Measurements from ENCODE around the gene KRT13. TPM values are rescaled to one million over a fixed set of nuclear protein-coding genes. Genes with fewer than 3 reads are reported as not detected.

KRT13 gene
- total RNA-seq, 2 experiments from 2014 or later, result not detected

- CTCF ChIA-PET, result no interaction called here
- Mint-ChIP-seq H3K27me3 (ENCODE audit: low read depth) (no peaks in the 10 kb centered on the region), H3K36me3 (ENCODE audit: low read depth) (no peaks in the 10 kb centered on the region), H3K27ac (no peak overlapping the region), H3K4me3 (no peak overlapping the region), H3K4me1 (ENCODE audit: low read depth) (no peaks in the 10 kb centered on the region), H3K9me3 (peaks cover 3% of the 10 kb centered on the region)
- no peak for DNase-seq
- intact Hi-C loops (cut with micrococcal nuclease), result no loop called here
Measured at GRCh38 chr17:41467561-41467960, 37.9 kb downstream of the KRT13 start.

- Mint-ChIP-seq H3K36me3 (ENCODE audit: low read depth) (no peaks in the 10 kb centered on the region), H3K27ac (no peak within 1 kb of the TSS), H3K4me3 (no peak within 1 kb of the TSS), H3K9me3 (peaks cover 3% of the 10 kb centered on the region), H3K4me1 (ENCODE audit: low read depth) (no peaks in the 10 kb centered on the region), H3K27me3 (ENCODE audit: low read depth) (no peaks in the 10 kb centered on the region)
- DNase-seq, result no peak
- CTCF ChIA-PET, result interaction anchor here (0.5 kb wide), 1 partner anchor 36 kb away, joined by 4 read pairs; no protein-coding TSS in a partner anchor
- intact Hi-C loops (cut with micrococcal nuclease), result no loop called here
Measured at GRCh38 chr17:41466988-41467387, 38.4 kb downstream of the KRT13 start, which contains the start of gene KRT32. Gene KRT32, minus strand, starts transcription at chr17:41467386. Its CDS starts 61 bp downstream, at chr17:41467325.

- intact Hi-C loops (cut with micrococcal nuclease), result no loop called here
- no peak overlapping the region for H3K27ac Mint-ChIP-seq
- no peaks in the 10 kb centered on the region for H3K36me3 Mint-ChIP-seq (ENCODE audit: low read depth)
- H3K27me3 Mint-ChIP-seq (ENCODE audit: low read depth), result no peaks in the 10 kb centered on the region
- CTCF ChIA-PET, result no interaction called here
- no peaks in the 10 kb centered on the region for H3K9me3 Mint-ChIP-seq
- no peak for DNase-seq
- no peak overlapping the region for H3K4me3 Mint-ChIP-seq
- no peaks in the 10 kb centered on the region for H3K4me1 Mint-ChIP-seq (ENCODE audit: low read depth)
Measured at GRCh38 chr17:41464682-41465081, 40.7 kb downstream of the KRT13 start.

GRCh38 chr17:41464173-41464572 is 41.2 kb downstream of the KRT13 start:
- no peaks in the 10 kb centered on the region for H3K4me1 Mint-ChIP-seq (ENCODE audit: low read depth)
- no peak overlapping the region for H3K4me3 Mint-ChIP-seq
- H3K36me3 Mint-ChIP-seq (ENCODE audit: low read depth), result no peaks in the 10 kb centered on the region
- DNase-seq, result no peak
- no peak overlapping the region for H3K27ac Mint-ChIP-seq
- CTCF ChIA-PET, result interaction anchor here (0.8 kb wide), 1 partner anchor 27 kb away, joined by 3 read pairs; no protein-coding TSS in a partner anchor
- H3K9me3 Mint-ChIP-seq, result no peaks in the 10 kb centered on the region
- H3K27me3 Mint-ChIP-seq (ENCODE audit: low read depth), result no peaks in the 10 kb centered on the region
- intact Hi-C loops (cut with micrococcal nuclease), result no loop called here

- Mint-ChIP-seq H3K4me3 (no peak overlapping the region), H3K4me1 (ENCODE audit: low read depth) (no peaks in the 10 kb centered on the region), H3K36me3 (ENCODE audit: low read depth) (no peaks in the 10 kb centered on the region), H3K27me3 (ENCODE audit: low read depth) (no peaks in the 10 kb centered on the region), H3K27ac (no peak overlapping the region), H3K9me3 (no peaks in the 10 kb centered on the region)
- CTCF ChIA-PET, result interaction anchor here (0.8 kb wide), 1 partner anchor 27 kb away, joined by 3 read pairs; no protein-coding TSS in a partner anchor
- DNase-seq, result no peak
- intact Hi-C loops (cut with micrococcal nuclease), result no loop called here
Measured at GRCh38 chr17:41463746-41464145, 41.7 kb downstream of the KRT13 start.

- H3K27ac Mint-ChIP-seq, result no peak overlapping the region
- no peaks in the 10 kb centered on the region for H3K36me3 Mint-ChIP-seq (ENCODE audit: low read depth)
- no peak for DNase-seq
- H3K4me3 Mint-ChIP-seq, result no peak overlapping the region
- H3K9me3 Mint-ChIP-seq, result no peaks in the 10 kb centered on the region
- no peaks in the 10 kb centered on the region for H3K4me1 Mint-ChIP-seq (ENCODE audit: low read depth)
- intact Hi-C loops (cut with micrococcal nuclease), result no loop called here
- no peaks in the 10 kb centered on the region for H3K27me3 Mint-ChIP-seq (ENCODE audit: low read depth)
- CTCF ChIA-PET, result interaction anchor here (0.6 kb wide), 1 partner anchor 21 kb away, joined by 3 read pairs; no protein-coding TSS in a partner anchor
Measured at GRCh38 chr17:41462705-41463104, 42.7 kb downstream of the KRT13 start.

GRCh38 chr17:41457676-41458075 is 47.7 kb downstream of the KRT13 start:
- Mint-ChIP-seq H3K4me3 (no peak overlapping the region), H3K27ac (no peak overlapping the region), H3K36me3 (ENCODE audit: low read depth) (no peaks in the 10 kb centered on the region), H3K9me3 (no peaks in the 10 kb centered on the region), H3K4me1 (ENCODE audit: low read depth) (no peaks in the 10 kb centered on the region), H3K27me3 (ENCODE audit: low read depth) (no peaks in the 10 kb centered on the region)
- CTCF ChIA-PET, result interaction anchor here (0.6 to 1.4 kb wide), 3 partner anchors 11 to 136 kb away, joined by 3 to 4 read pairs (median 3); no protein-coding TSS in a partner anchor
- intact Hi-C loops (cut with micrococcal nuclease), result no loop called here
- DNase-seq, result no peak

- CTCF ChIA-PET, result no interaction called here
Measured at GRCh38 chr17:41456204-41456603, 49.2 kb downstream of the KRT13 start.

GRCh38 chr17:41455236-41455635 is 50.2 kb downstream of the KRT13 start:
- CTCF ChIA-PET, result no interaction called here
- H3K27me3 Mint-ChIP-seq (ENCODE audit: low read depth), result no peaks in the 10 kb centered on the region
- H3K4me1 Mint-ChIP-seq (ENCODE audit: low read depth), result no peaks in the 10 kb centered on the region
- H3K4me3 Mint-ChIP-seq, result no peak overlapping the region
- no peaks in the 10 kb centered on the region for H3K9me3 Mint-ChIP-seq
- intact Hi-C loops (cut with micrococcal nuclease), result no loop called here
- H3K27ac Mint-ChIP-seq, result no peak overlapping the region
- no peaks in the 10 kb centered on the region for H3K36me3 Mint-ChIP-seq (ENCODE audit: low read depth)
- no peak for DNase-seq

More at GRCh38 chr17:41456204-41456603, 49.2 kb downstream of the KRT13 start:
- intact Hi-C loops (cut with micrococcal nuclease), result no loop called here
- H3K4me1 Mint-ChIP-seq (ENCODE audit: low read depth), result no peaks in the 10 kb centered on the region
- DNase-seq, result no peak
- H3K4me3 Mint-ChIP-seq, result no peak overlapping the region
- H3K36me3 Mint-ChIP-seq (ENCODE audit: low read depth), result no peaks in the 10 kb centered on the region
- no peak overlapping the region for H3K27ac Mint-ChIP-seq
- H3K27me3 Mint-ChIP-seq (ENCODE audit: low read depth), result no peaks in the 10 kb centered on the region
- no peaks in the 10 kb centered on the region for H3K9me3 Mint-ChIP-seq

- H3K4me1 Mint-ChIP-seq (ENCODE audit: low read depth), result no peaks in the 10 kb centered on the region
- no peak overlapping the region for H3K27ac Mint-ChIP-seq
- H3K4me3 Mint-ChIP-seq, result no peak overlapping the region
- no peak for DNase-seq
- CTCF ChIA-PET, result interaction anchor here (0.5 to 0.6 kb wide), 2 partner anchors 196 to 796 kb away, joined by 4 read pairs; no protein-coding TSS in a partner anchor
- no peaks in the 10 kb centered on the region for H3K27me3 Mint-ChIP-seq (ENCODE audit: low read depth)
- intact Hi-C loops (cut with micrococcal nuclease), result no loop called here
- H3K36me3 Mint-ChIP-seq (ENCODE audit: low read depth), result no peaks in the 10 kb centered on the region
- H3K9me3 Mint-ChIP-seq, result no peaks in the 10 kb centered on the region
Measured at GRCh38 chr17:41453066-41453465, 52.3 kb downstream of the KRT13 start.

GRCh38 chr17:41452281-41452680 is 53.1 kb downstream of the KRT13 start:
- H3K9me3 Mint-ChIP-seq, result no peaks in the 10 kb centered on the region
- no peaks in the 10 kb centered on the region for H3K27me3 Mint-ChIP-seq (ENCODE audit: low read depth)
- no peak overlapping the region for H3K4me3 Mint-ChIP-seq
- H3K36me3 Mint-ChIP-seq (ENCODE audit: low read depth), result no peaks in the 10 kb centered on the region
- no peaks in the 10 kb centered on the region for H3K4me1 Mint-ChIP-seq (ENCODE audit: low read depth)
- CTCF ChIA-PET, result interaction anchor here (0.6 to 1.0 kb wide), 2 partner anchors 127 to 1087 kb away, joined by 3 to 4 read pairs; no protein-coding TSS in a partner anchor
- H3K27ac Mint-ChIP-seq, result no peak overlapping the region
- no peak for DNase-seq
- intact Hi-C loops (cut with micrococcal nuclease), result no loop called here

- Mint-ChIP-seq H3K4me1 (ENCODE audit: low read depth) (no peaks in the 10 kb centered on the region), H3K27ac (no peak overlapping the region), H3K9me3 (no peaks in the 10 kb centered on the region), H3K4me3 (no peak overlapping the region), H3K27me3 (ENCODE audit: low read depth) (no peaks in the 10 kb centered on the region), H3K36me3 (ENCODE audit: low read depth) (no peaks in the 10 kb centered on the region)
- DNase-seq, result no peak
- CTCF ChIA-PET, result no interaction called here
- intact Hi-C loops (cut with micrococcal nuclease), result no loop called here
Measured at GRCh38 chr17:41451154-41451728, 54.2 kb downstream of the KRT13 start.

Measured in activated naive CD4-positive, alpha-beta T cell treated with anti-CD3 and anti-CD28 coated beads for 36 hours (primary cell).